Coronary artery (tissue), 2 donors: ENCODE measurements around the gene ATF7IP2.

Source experiments
- DNase-seq: peaks from one replicate; pipeline ENCODE4 v3.0.0-alpha.2; 2017; ENCODE audit warnings: low spot score
- H3K27ac ChIP-seq, 2 donors: fragments of 200-600 bp; sonication (generic); one replicate each; pipeline ENCODE4 v1.5.1; 2016 to 2019
- H3K4me3 ChIP-seq: fragments of 200-600 bp; sonication (generic); 2 replicates; pipeline ENCODE4 v1.5.1; 2016; ENCODE audit warnings: mild to moderate bottlenecking, moderate library complexity
- TF ChIP-seq, protein P1 (sequence below): fragments of 200-600 bp; sonication (generic); IDR thresholded peaks from one replicate; pipeline ENCODE4 v1.5.1; 2019; ENCODE audit warnings: antibody characterized with exemption

ATF7IP2 gene

DNA sequence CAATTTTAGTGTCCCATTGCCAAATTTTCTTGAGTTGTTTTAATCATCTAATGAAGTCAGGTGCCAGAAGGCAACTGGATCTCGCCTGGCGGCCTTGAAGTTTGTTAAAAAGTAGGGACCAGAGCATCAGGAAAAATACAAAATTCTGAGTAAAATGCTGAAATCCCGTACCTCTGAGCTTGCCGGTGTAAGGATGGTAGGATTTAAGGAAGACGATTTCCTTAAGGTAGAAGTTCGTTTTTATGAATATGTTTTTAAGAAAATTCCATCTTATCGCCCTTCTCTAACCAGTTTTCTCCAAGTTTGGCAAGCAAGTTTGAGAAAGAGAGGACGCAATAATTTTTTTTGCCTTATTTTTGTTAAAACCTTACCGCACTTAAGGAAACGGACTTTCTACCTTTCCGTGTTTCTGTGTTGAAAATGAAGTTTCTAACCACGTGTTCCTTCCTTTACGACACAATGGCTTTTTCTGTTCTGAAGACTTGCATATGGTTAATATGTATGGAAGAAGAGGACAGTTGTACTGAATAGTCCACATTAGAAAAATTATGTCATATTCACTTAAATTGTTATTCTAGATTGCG is 748 bp downstream of the ATF7IP2 start:
- Histone ChIP-seq H3K27ac (peak overlapping the region; percentile 54 to 74), H3K4me3 (peak overlapping the region; percentile 80)
- DNase-seq = no peak
- TF ChIP-seq, protein P1, sequence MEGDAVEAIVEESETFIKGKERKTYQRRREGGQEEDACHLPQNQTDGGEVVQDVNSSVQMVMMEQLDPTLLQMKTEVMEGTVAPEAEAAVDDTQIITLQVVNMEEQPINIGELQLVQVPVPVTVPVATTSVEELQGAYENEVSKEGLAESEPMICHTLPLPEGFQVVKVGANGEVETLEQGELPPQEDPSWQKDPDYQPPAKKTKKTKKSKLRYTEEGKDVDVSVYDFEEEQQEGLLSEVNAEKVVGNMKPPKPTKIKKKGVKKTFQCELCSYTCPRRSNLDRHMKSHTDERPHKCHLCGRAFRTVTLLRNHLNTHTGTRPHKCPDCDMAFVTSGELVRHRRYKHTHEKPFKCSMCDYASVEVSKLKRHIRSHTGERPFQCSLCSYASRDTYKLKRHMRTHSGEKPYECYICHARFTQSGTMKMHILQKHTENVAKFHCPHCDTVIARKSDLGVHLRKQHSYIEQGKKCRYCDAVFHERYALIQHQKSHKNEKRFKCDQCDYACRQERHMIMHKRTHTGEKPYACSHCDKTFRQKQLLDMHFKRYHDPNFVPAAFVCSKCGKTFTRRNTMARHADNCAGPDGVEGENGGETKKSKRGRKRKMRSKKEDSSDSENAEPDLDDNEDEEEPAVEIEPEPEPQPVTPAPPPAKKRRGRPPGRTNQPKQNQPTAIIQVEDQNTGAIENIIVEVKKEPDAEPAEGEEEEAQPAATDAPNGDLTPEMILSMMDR = no peak

DNA sequence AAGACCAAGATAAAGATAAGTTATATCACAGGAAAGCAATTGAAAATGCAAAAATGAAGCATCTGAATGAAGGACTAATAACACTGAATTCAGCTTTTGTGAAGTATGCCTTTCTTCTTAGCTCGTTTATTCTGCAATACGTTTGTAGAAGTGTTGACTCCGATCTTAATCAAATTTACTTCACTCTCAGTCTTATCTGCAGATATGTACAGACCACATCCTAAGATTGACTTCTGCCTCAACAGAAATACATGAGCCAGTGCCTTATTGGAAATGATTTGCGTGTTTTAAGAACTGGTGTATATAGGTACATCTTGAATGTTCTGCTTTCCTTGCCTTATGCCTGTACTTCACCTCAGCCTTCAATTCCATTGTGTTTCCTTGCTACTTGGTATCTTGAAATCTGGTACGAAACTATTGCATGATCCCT is 1.3 kb downstream of the ATF7IP2 start:
- Histone ChIP-seq H3K4me3 (peak overlapping the region; percentile 80), H3K27ac (no peak overlapping the region)
- TF ChIP-seq, protein P1 = no peak
- DNase-seq = no peak

DNA sequence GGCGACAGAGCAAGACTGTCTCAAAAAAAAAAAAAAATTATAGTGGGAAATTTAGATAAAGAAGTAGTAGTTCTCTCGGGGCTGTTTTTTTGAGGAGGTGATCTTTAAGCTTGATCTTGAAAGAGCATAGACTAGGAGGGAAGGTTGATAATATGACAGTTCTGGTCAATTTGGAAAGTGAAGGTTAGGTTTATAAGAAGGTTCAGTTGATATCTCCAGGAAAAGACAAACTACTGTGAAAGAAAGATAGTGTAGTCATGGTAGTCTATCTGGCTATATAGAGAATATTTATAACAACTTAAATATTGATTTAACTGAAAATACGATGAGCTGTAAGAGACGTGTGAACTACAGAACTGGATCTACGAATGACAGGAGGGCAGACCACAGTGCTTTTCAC is 3.1 kb downstream of the ATF7IP2 start:
- TF ChIP-seq, protein P1 = no peak
- Histone ChIP-seq H3K27ac (no peak overlapping the region), H3K4me3 (no peak overlapping the region)
- DNase-seq = no peak

GRCh38 chr16:10390330-10390729 is 4.5 kb downstream of the ATF7IP2 start:
- H3K4me3 ChIP-seq = no peak overlapping the region
- DNase-seq = no peak
- TF ChIP-seq, protein P1 = no peak
- H3K27ac ChIP-seq = no peak overlapping the region

DNA sequence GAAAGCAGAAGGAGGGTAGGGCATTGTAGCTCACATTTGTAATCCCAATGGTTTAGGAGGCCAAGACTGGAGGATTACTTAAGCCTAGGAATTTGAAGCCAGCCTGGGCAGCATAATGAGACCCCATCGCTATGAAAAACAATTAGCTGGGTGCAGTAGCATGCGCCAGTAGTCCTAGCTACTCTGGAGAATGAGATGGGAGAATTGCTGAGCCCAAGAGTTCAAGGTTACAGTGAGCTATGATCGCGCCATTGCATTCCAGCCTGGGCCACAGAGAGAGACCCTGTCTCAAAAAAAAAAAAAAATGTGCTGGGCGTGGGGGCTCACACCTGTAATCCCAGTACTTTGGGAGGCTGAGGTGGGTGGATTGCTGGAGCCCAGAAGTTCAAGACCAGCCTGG is 5.0 kb downstream of the ATF7IP2 start:
- no peak for DNase-seq
- Histone ChIP-seq H3K27ac (no peak overlapping the region), H3K4me3 (no peak overlapping the region)
- TF ChIP-seq, protein P1 = no peak

DNA sequence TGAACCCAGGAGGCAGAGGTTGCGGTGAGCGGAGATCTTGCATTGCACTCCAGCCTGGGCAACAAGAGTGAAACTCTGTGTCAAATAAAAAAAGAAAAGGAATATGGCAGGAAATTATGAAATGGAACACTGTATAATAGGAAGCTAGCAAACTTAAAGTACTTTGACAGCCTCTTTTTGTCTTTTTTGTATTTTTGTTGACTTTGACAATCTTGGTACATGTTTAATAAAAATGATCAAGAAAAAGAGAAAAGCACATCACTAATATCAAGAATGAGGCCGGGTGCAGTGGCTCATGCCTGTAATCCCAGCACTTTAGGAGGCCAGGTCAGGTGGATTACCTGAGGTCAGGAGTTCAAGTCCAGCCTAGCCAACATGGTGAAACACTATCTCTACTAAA is 5.5 kb downstream of the ATF7IP2 start:
- H3K4me3 ChIP-seq = no peak overlapping the region

GRCh38 chr16:10402975-10403374 is 17.1 kb downstream of the ATF7IP2 start:
- TF ChIP-seq, protein P1 = no peak
- DNase-seq = no peak
- no peak overlapping the region for H3K27ac ChIP-seq

More for the DNA sequence above, 5.5 kb downstream of the ATF7IP2 start:
- TF ChIP-seq, protein P1 = no peak
- H3K27ac ChIP-seq = no peak overlapping the region
- no peak for DNase-seq

More at GRCh38 chr16:10402975-10403374, 17.1 kb downstream of the ATF7IP2 start:
- no peak overlapping the region for H3K4me3 ChIP-seq
